OCI-LY7 (cell line): ENCODE data around the gene PLIN5.

Experiments used
- CTCF ChIP-seq: fragments of 200-600 bp; sonication (generic); conservative IDR thresholded peaks from 2 replicates; pipeline ENCODE4 v1.5.1; 2014; ENCODE audit warnings: mild to moderate bottlenecking, antibody characterized with exemption, low read length, moderate library complexity, mixed read lengths
- EZH2phosphoT487 ChIP-seq: fragments of 200-600 bp; sonication (generic); IDR thresholded peaks from 2 replicates; pipeline ENCODE4 v1.6.1; 2018; ENCODE audit warnings: low read depth, borderline replicate concordance, mild to moderate bottlenecking, mixed run types, antibody characterized with exemption, low read length, moderate library complexity, mixed read lengths

- no peak for TF ChIP-seq CTCF
- TF ChIP-seq EZH2phosphoT487: no peak
Measured at GRCh38 chr19:4510435-4511255, 24.4 kb downstream of the PLIN5 start.
